HepG2 (cell line): Measurements from ENCODE around the gene RTEL1. TPM values are rescaled to one million over a fixed set of nuclear protein-coding genes. Genes with fewer than 3 reads are reported as not detected.

Experiments
- ATAC-seq: fragments of 200-7000 bp; cut with Tn5 transposase; 3 replicates; pipeline ENCODE4 v1.9.1; 2020; ENCODE audit warnings: mild to moderate bottlenecking, moderate library complexity
- BruUV-seq: library from RNA; stranded (reverse); fragments of 400-500 nt; replicated peaks from 2 replicates; lab custom pipeline; 2021; lab: Mats Ljungman, UMichigan
- CTCF ChIA-PET: fragments of 300-600 bp; formaldehyde crosslinking; extraction: SDS; loops from one replicate; lab custom pipeline; 2021; ENCODE audit warnings: low total read pairs, inconsistent platforms, low intra/inter-chr PET ratio; lab: Yijun Ruan, JAX
- POLR2A ChIA-PET: fragments of 350-600 bp; sonication (Branson Sonifier 250); formaldehyde crosslinking; loops from one replicate; lab custom pipeline; 2020; ENCODE audit warnings: antibody characterized with exemption, inconsistent platforms; lab: Yijun Ruan, JAX
- DNase-seq: peaks from one replicate; pipeline ENCODE4 v3.0.0-alpha.2; 2015; ENCODE audit warnings: low spot score
- FAIRE-seq: peaks from 3 replicates; lab custom pipeline; 2011; peaks lifted over from hg19 to GRCh38; lab: Jason Lieb, UNC
- H2AFZ ChIP-seq: one replicate; pipeline ENCODE4 v1.6.1; 2011; ENCODE audit warnings: low read length, inconsistent platforms
- H3K27ac ChIP-seq: fragments of 300-600 bp; 3 replicates; pipeline ENCODE4 v1.8.0; 2011; ENCODE audit warnings: mixed run types, mild to moderate bottlenecking, mixed read lengths, low read length, inconsistent platforms; ENCODE audit not compliant: insufficient read depth; ENCODE audit errors: extremely low read length
- H3K27me3 ChIP-seq, 2 experiments: fragments of 200-600 bp in 1 of 2; 2 replicates in 1 of 2; 3 replicates in 1 of 2; pipeline versions ENCODE4 v1.6.0 to v1.8.0; 2011; ENCODE audit warnings: low read length in 2 of 2, mild to moderate bottlenecking in 2 of 2, moderate library complexity in 2 of 2, inconsistent platforms in 1 of 2; ENCODE audit not compliant: insufficient read depth in 2 of 2, control insufficient read depth in 1 of 2
- H3K36me3 ChIP-seq, 2 experiments: fragments of 200-600 bp in 1 of 2; replicated peaks in 1 of 2; 2 replicates in 1 of 2; 3 replicates in 1 of 2; pipeline versions ENCODE4 v1.5.1 to v1.8.0; 2011; ENCODE audit warnings: low read length in 2 of 2, inconsistent platforms in 1 of 2; ENCODE audit not compliant: insufficient read depth in 2 of 2, control insufficient read depth in 1 of 2
- H3K4me1 ChIP-seq: 2 replicates; pipeline ENCODE4 v1.5.1; 2012; ENCODE audit warnings: low read length, inconsistent platforms; ENCODE audit not compliant: insufficient read depth
- H3K4me2 ChIP-seq: 2 replicates; pipeline ENCODE4 v1.6.0; 2011; ENCODE audit warnings: low read depth, low read length, inconsistent platforms
- H3K4me3 ChIP-seq, 3 experiments: fragments of 200-600 bp in 1 of 3; sonication (generic), shearing (Covaris generic) in 1 of 3; replicated peaks in 1 of 3; 2 replicates each; pipeline ENCODE4 v1.5.1; 2011 to 2016; ENCODE audit warnings: low read length in 3 of 3, inconsistent platforms in 2 of 3, low read depth in 2 of 3, mild to moderate bottlenecking in 2 of 3, control low read depth in 1 of 3, mixed read lengths in 1 of 3; ENCODE audit not compliant: insufficient read depth in 1 of 3
- H3K79me2 ChIP-seq: one replicate; pipeline ENCODE4 v1.6.1; 2011; ENCODE audit warnings: low read length, inconsistent platforms; ENCODE audit not compliant: insufficient read depth
- H3K9ac ChIP-seq: 2 replicates; pipeline ENCODE4 v1.6.0; 2011; ENCODE audit warnings: mild to moderate bottlenecking, low read depth, low read length, inconsistent platforms; ENCODE audit not compliant: insufficient read depth
- H3K9me3 ChIP-seq: 2 replicates; pipeline ENCODE4 v1.5.1; 2012; ENCODE audit warnings: mild to moderate bottlenecking, low read length
- H4K20me1 ChIP-seq: 2 replicates; pipeline ENCODE4 v1.6.0; 2011; ENCODE audit warnings: inconsistent platforms, mild to moderate bottlenecking, low read length, moderate library complexity; ENCODE audit not compliant: insufficient read depth
- CC2D1A ChIP-seq: sonication (generic); formaldehyde crosslinking; IDR thresholded peaks from 2 replicates; pipeline ENCODE4 v1.8.1; 2023; ENCODE audit warnings: mild to moderate bottlenecking, missing genetic modification reagents
- CHD4 ChIP-seq: fragments of 200-600 bp; sonication (generic); IDR thresholded peaks from 2 replicates; pipeline ENCODE4 v1.7.0; 2017; ENCODE audit warnings: mild to moderate bottlenecking, low read length, borderline replicate concordance
- GLI4 ChIP-seq: sonication (generic); formaldehyde crosslinking; IDR thresholded peaks from 2 replicates; pipeline ENCODE4 v1.5.1; 2020; ENCODE audit warnings: missing genetic modification reagents, mild to moderate bottlenecking, moderate library complexity, borderline replicate concordance
- ISX ChIP-seq: sonication (generic); formaldehyde crosslinking; conservative IDR thresholded peaks from 2 replicates; pipeline ENCODE4 v1.5.0; 2020; ENCODE audit warnings: missing genetic modification reagents
- NCOA1 ChIP-seq: sonication (generic); formaldehyde crosslinking; IDR thresholded peaks from 2 replicates; pipeline ENCODE4 v1.9.0; 2021; ENCODE audit warnings: missing genetic modification reagents
- NFIB ChIP-seq: sonication (generic); formaldehyde crosslinking; IDR thresholded peaks from 2 replicates; pipeline ENCODE4 v1.9.0; 2021; ENCODE audit warnings: missing genetic modification reagents, mild to moderate bottlenecking, borderline replicate concordance
- NFRKB ChIP-seq: fragments of 450-650 bp; IDR thresholded peaks from 2 replicates; pipeline ENCODE4 v1.6.1; 2017
- SYNCRIP ChIP-seq: fragments of 200-400 bp; formaldehyde crosslinking; IDR thresholded peaks from 2 replicates; pipeline ENCODE4 v1.6.1; 2018; ENCODE audit warnings: mild to moderate bottlenecking, low read depth, low read length; ENCODE audit not compliant: insufficient read depth
- TEF ChIP-seq: sonication (generic); formaldehyde crosslinking; IDR thresholded peaks from 2 replicates; pipeline ENCODE4 v1.5.0; 2020; ENCODE audit warnings: missing genetic modification reagents
- ZBTB2 ChIP-seq: sonication (generic); formaldehyde crosslinking; IDR thresholded peaks from 2 replicates; pipeline ENCODE4 v1.8.0; 2022; ENCODE audit warnings: low read depth, missing genetic modification reagents
- ZBTB21 ChIP-seq: sonication (generic); formaldehyde crosslinking; IDR thresholded peaks from 2 replicates; pipeline ENCODE4 v1.4.0; 2020; ENCODE audit warnings: missing genetic modification reagents
- ZBTB26 ChIP-seq: IDR thresholded peaks from 2 replicates; pipeline ENCODE4 v1.6.1; 2016; ENCODE audit warnings: missing compliant biosample characterization, missing genetic modification reagents, borderline replicate concordance
- ZBTB34 ChIP-seq: sonication (generic); formaldehyde crosslinking; IDR thresholded peaks from 2 replicates; pipeline ENCODE4 v1.8.0; 2022; ENCODE audit warnings: mild to moderate bottlenecking, missing genetic modification reagents
- ZBTB39 ChIP-seq: sonication (generic); formaldehyde crosslinking; IDR thresholded peaks from 2 replicates; pipeline ENCODE4 v1.5.0; 2020; ENCODE audit warnings: missing genetic modification reagents
- ZNF224 ChIP-seq: sonication (generic); formaldehyde crosslinking; IDR thresholded peaks from 2 replicates; pipeline ENCODE4 v1.5.0; 2020; ENCODE audit warnings: mild to moderate bottlenecking, missing genetic modification reagents
- ZNF543 ChIP-seq: sonication (generic); formaldehyde crosslinking; IDR thresholded peaks from 2 replicates; pipeline ENCODE4 v1.4.0; 2020; ENCODE audit warnings: mild to moderate bottlenecking, missing genetic modification reagents
- ZNF605 ChIP-seq: sonication (generic); formaldehyde crosslinking; IDR thresholded peaks from 2 replicates; pipeline ENCODE4 v1.8.0; 2022; ENCODE audit warnings: mild to moderate bottlenecking, missing genetic modification reagents
- ZNF644 ChIP-seq: IDR thresholded peaks from 2 replicates; pipeline ENCODE4 v1.6.1; 2016; ENCODE audit warnings: low read depth
- WGBS: methylation state at CpG from one replicate; pipeline ENCODE4 v1.1.6; 2017; ENCODE audit warnings: low lambda C conversion rate; 5-methylcytosine and 5-hydroxymethylcytosine counted together
- in situ Hi-C: cut with HindIII; loops from 2 replicates; pipeline ENCODE4 v1.10.0; 2017; ENCODE audit warnings: low pct_unique_long_range_greater_than_20kb; ENCODE audit not compliant: extremely low pct_ligation_motif_present
- intact Hi-C: fragments of 100-400 bp; cut with micrococcal nuclease; formaldehyde crosslinking; loops from one replicate; pipeline ENCODE4 v1.10.0; 2022; ENCODE audit not compliant: unreplicated experiment
- polyA plus RNA-seq, 8 experiments: library from polyadenylated mRNA; depleted of rRNA in 3 of 8; stranded (reverse) in 7 of 8; unstranded in 1 of 8; fragments of >200 nt; fragmentation: Illumina TruSeq in 4 of 8; extraction: Trizol in 4 of 8; gene quantifications; 2 replicates each; pipeline versions ENCODE4 v1.2.1 to v1.2.3, GENCODE V29; 2011 to 2016; ENCODE audit warnings: low read depth in 4 of 8, missing spikeins in 1 of 8, mixed read lengths in 1 of 8; ENCODE audit not compliant: insufficient read depth in 1 of 8
- total RNA-seq, 5 experiments: library from RNA; depleted of rRNA; stranded (reverse); fragments of >200 nt; fragmentation: Illumina TruSeq; extraction: Trizol; gene quantifications; 2 replicates each; pipeline ENCODE4 v1.2.3, GENCODE V29; 2016; ENCODE audit warnings: low read depth in 1 of 5

RTEL1 gene
- total and polyA plus RNA-seq, 2 of the 13 experiments (the other 11 are each of a cell fraction or from before 2014, with no cell fraction given): 21.8 to 36.4 TPM

GRCh38 chr20:63741354-63741675, 83.2 kb downstream of the RTEL1 start:
- intact Hi-C loops: loop anchor here (2.0 to 10.0 kb wide), 3 partner anchors 35 to 123 kb away; partner anchors contain the start of genes ABHD16B, ARFRP1 and TPD52L2
- TSS peak; percentile 2 for BruUV-seq
- peak; percentile 8; the same call in 1 of the 2 replicates for TF ChIP-seq ZNF224 (CRISPR knock-in tag)
- TF ChIP-seq ZBTB34: no peak
- no peak for TF ChIP-seq TEF (CRISPR knock-in tag)
- 0 out of 2 replicates have a peak, but pooled peaks have one; percentile 91 for TF ChIP-seq CC2D1A (CRISPR knock-in tag)
- no peak for TF ChIP-seq ZBTB2 (CRISPR knock-in tag)
- no peak; the same call in 1 of the 2 replicates for TF ChIP-seq ZBTB21 (CRISPR knock-in tag)
- TF ChIP-seq NCOA1 (CRISPR knock-in tag): peak; percentile 25
- TF ChIP-seq GLI4: no peak
- no peak for TF ChIP-seq ZNF543 (CRISPR knock-in tag)
- TF ChIP-seq ISX: no peak
- TF ChIP-seq SYNCRIP: no peak
- 0 out of 2 replicates have a peak, but pooled peaks have one; percentile 24 for TF ChIP-seq ZBTB39
- no peak for TF ChIP-seq ZNF644 (CRISPR knock-in tag)
- no peak for TF ChIP-seq NFRKB
- TF ChIP-seq CHD4: 0 out of 2 replicates have a peak, but pooled peaks have one; percentile 14
- 0 out of 2 replicates have a peak, but pooled peaks have one; percentile 67 for TF ChIP-seq NFIB
- no peak for TF ChIP-seq ZBTB26 (CRISPR knock-in tag)
- TF ChIP-seq ZNF605: peak; percentile 10; the same call in 1 of the 2 replicates

More at GRCh38 chr20:63741354-63741675, 83.2 kb downstream of the RTEL1 start:
- POLR2A ChIA-PET: interaction anchor here (0.7 to 2.4 kb wide), 29 partner anchors 9 to 321 kb away, joined by 3 to 41 read pairs (median 6); partner anchors contain the start of genes ARFRP1, DNAJC5, GMEB2 and PRPF6
- Histone ChIP-seq H3K4me2 (peak overlapping the region; percentile 95), H3K36me3 (peaks cover 21 to 27% of the 10 kb centered on the region in 2 experiments), H2AFZ (no peak overlapping the region), H3K9me3 (no peaks in the 10 kb centered on the region), H4K20me1 (no peaks in the 10 kb centered on the region), H3K79me2 (peaks cover 23% of the 10 kb centered on the region), H3K4me1 (peaks cover 64% of the 10 kb centered on the region), H3K27ac (peak overlapping the region; percentile 92), H3K27me3 (no peaks in the 10 kb centered on the region), H3K9ac (peak overlapping the region; percentile 84), H3K4me3 (peak overlapping the region; percentile 61 to 84 (median 83))
- in situ Hi-C loops: loop anchor here (5.0 kb wide), 1 partner anchor 34 kb away; the partner anchor contains the start of genes ARFRP1 and ZGPAT
- 17% methylated on average over 6 of the region's 6 CpGs for WGBS
- ATAC-seq (no peak), FAIRE-seq (no peak), DNase-seq (no peak)
- CTCF ChIA-PET: interaction anchor here (1.0 kb wide), 1 partner anchor 35 kb away, joined by 4 read pairs; no protein-coding TSS in a partner anchor
